GM18505 (cell line): ENCODE measurements around the gene ELFN1.

Source experiments
- ATAC-seq: cut with Tn5 transposase; IDR thresholded peaks from one replicate; pipeline ENCODE4 v1.9.1; 2021; ENCODE audit not compliant: unreplicated experiment
- POLR2A ChIP-seq: IDR thresholded peaks from 4 replicates; pipeline ENCODE4 v1.6.1; 2011; ENCODE audit warnings: borderline replicate concordance; ENCODE audit not compliant: insufficient read depth, insufficient read length; ENCODE audit errors: extremely low read depth

Gene ELFN1

GRCh38 chr7:1662767-1663166 lies 7.3 kb upstream of the ELFN1 start:
- TF ChIP-seq POLR2A: no peak
- ATAC-seq: no peak

GRCh38 chr7:1663223-1663622 lies 6.9 kb upstream of the ELFN1 start:
- no peak for ATAC-seq
- no peak for TF ChIP-seq POLR2A

GRCh38 chr7:1663857-1664651 lies 6.0 kb upstream of the ELFN1 start:
- ATAC-seq: no peak
- no peak for TF ChIP-seq POLR2A

GRCh38 chr7:1664711-1665548 lies 5.1 kb upstream of the ELFN1 start:
- no peak for ATAC-seq
- TF ChIP-seq POLR2A: no peak

GRCh38 chr7:1665549-1666316 lies 4.3 kb upstream of the ELFN1 start:
- TF ChIP-seq POLR2A: no peak
- no peak for ATAC-seq

- TF ChIP-seq POLR2A: no peak
- no peak for ATAC-seq
Measured at GRCh38 chr7:1666317-1666822, 3.7 kb upstream of the ELFN1 start.

- ATAC-seq: no peak
- TF ChIP-seq POLR2A: no peak
Measured at GRCh38 chr7:1666823-1667565, 3.1 kb upstream of the ELFN1 start.

GRCh38 chr7:1667566-1668395 lies 2.3 kb upstream of the ELFN1 start:
- no peak for ATAC-seq
- TF ChIP-seq POLR2A: no peak

GRCh38 chr7:1668396-1669063 lies 1.5 kb upstream of the ELFN1 start:
- no peak for TF ChIP-seq POLR2A
- no peak for ATAC-seq

GRCh38 chr7:1669064-1669951 lies 769 bp upstream of the ELFN1 start:
- TF ChIP-seq POLR2A: no peak
- ATAC-seq: no peak
